AG08396 (cell line): ENCODE data around the gene POMT1.

Source experiments
- DNase-seq: peaks from one replicate; pipeline ENCODE4 v3.0.0; 2012; ENCODE audit warnings: low spot score, mixed read lengths

The POMT1 gene

DNA sequence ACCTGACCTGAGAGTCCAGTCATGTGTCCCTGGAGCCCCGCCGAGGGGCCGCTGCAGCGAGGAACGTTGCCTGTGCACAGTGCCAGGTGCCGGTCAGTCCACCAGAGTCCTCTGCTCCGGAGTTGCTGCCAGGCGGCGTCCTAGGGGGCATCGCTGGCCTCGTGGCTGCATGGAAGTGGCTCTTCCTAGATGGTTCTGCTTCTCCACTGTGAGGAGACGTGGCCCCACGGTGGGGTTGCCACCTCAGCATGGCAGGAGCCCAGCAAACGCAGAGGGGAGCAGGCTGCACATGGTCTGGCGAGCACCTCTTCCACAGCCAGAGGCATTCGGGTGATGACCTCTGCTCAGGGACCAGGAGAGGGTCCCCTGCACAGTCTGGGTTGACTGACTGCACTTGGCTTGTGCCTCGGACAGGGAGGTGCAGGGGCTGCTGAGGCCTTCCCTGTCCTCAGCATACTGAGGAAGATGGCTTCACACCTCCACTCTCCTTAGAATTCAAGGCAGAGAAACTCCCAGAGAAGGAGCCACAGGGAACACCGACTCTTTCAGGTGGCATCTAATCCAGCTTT lies 25.9 kb upstream of the POMT1 start:
- DNase-seq, result no peak

GRCh38 chr9:131477367-131477766 lies 25.4 kb upstream of the POMT1 start:
- DNase-seq, result no peak

- DNase-seq, result no peak
Measured at GRCh38 chr9:131477816-131478419, 24.8 kb upstream of the POMT1 start.

GRCh38 chr9:131478421-131478868 lies 24.3 kb upstream of the POMT1 start:
- DNase-seq, result peak; percentile 48

DNA sequence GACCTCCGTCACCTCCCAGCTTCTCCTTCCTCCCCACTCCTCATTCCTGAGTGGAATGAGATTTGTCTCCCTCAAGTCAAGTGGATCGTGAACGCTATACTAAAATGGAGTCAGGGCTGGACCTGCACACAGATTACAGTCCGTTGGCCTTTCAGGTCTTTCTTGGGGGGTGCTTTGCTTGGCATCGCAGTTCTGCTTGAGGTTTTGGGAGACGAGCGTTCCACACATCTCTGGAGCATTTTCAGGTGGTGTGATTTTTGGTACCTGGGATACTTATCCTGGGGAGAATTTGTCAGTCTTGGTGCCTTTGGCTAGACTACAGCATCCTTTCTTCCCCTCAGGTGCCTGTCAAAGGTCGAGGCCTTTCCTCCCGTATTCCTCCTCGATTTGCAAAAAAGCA lies 23.8 kb upstream of the POMT1 start:
- DNase-seq, result no peak

GRCh38 chr9:131480258-131480657 lies 22.5 kb upstream of the POMT1 start:
- no peak for DNase-seq

GRCh38 chr9:131481441-131482342 lies 21.0 kb upstream of the POMT1 start:
- DNase-seq, result no peak

DNA sequence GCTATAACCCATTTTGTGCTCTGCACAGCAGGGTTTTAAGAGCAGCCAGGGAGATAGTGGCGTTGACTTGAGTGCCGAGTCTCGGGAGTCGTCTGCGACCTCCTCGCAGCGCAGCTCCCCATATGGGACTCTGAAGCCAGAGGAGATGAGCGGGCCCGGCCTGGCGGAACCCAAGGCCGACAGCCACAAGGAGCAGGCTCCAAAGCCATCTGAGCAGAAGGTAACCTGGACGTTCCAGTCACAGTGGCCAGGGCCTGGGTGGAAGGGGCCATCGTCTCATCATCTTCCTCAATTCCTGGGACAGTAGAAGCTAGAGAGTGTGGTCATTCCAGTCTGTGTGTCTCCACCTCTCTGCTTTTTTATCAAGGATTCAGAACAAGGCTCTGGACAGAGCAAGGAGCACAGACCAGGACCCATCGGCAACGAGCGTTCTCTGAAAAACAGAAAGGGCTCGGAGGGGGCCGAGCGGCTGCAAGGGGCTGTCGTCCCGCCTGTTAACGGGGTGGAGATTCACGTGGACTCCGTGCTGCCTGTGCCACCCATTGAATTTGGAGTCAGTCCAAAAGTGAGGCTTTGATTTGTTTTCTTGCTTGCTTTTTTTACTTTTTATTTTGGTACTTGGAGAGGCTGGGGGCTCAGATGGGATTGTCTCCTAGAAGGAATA lies 20.2 kb upstream of the POMT1 start:
- DNase-seq, result no peak

DNA sequence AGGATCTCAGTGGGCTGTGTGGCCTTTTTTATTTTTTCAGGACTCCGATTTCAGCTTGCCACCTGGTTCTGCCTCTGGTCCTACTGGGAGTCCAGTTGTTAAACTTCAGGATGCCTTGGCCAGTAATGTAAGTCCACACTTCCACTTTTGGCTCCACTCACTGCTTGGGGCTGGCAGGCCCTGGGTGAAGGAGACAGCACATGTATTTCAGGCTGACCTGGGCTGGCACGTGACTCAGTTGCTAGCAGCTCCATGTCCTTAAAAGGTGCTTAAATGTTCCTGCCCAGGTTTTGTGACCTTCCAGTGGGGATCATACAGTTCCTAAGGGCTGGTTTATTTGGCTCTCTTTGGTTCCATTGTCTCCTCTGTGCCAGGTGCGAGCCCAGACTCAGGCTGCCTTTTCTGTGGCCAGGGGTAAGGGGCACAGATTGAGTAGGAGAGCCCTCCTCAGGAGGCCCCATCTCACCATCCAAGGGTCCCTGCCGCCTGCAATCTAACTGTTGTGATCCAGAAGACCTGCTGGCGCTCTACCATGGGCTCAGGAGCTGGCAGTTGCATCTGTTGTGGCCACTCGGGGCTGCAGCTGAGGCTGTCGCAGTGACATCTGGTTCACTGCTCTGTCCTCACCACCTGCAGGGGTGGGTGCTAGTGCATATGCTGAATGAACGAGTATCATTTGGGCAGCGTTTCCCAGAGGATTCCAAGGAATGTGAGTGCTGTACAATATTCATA lies 19.2 kb upstream of the POMT1 start:
- DNase-seq, result no peak

DNA sequence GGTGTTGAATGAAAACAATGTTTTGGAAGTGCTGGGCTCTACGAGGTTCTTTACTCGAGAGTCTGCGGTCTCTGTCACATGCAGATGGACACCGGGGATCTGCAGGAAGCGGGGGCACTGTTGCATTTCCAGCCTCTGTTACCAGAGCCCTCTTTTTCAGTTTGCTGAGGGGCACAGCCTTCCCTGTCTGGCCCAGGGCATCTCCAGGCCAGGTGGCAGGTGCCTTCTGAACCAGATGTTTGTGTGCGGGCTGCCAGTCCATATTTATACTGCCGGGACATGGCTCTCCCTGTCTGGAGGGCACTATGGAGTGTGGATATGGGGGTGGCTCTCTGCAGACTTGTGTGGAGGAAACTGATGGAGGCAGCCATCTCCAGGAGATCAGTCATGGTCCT lies 18.7 kb upstream of the POMT1 start:
- DNase-seq, result no peak

GRCh38 chr9:131484560-131485185 lies 18.0 kb upstream of the POMT1 start:
- DNase-seq, result no peak

DNA sequence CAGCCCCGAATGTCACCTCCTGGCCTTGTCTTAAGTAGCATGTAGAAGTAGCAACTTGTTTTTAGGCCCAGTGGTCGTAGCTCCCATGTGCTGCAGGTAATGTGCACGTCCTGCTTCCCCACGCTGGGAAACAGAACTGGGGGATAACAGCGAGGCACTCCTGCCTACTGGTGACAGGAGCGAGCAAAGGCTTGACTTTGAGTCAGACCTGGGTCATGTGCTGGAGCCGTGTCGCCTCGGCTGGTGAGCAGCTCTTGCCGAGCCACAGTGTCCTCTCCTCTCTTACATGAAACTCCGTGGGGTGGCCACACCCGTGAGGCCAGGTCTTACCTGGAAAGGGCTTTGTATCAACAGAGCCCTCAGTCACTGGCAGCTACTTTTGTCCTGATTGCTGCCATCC lies 17.5 kb upstream of the POMT1 start:
- DNase-seq, result no peak

- DNase-seq, result no peak
Measured at GRCh38 chr9:131485728-131486422, 16.8 kb upstream of the POMT1 start.

- no peak for DNase-seq
Measured at GRCh38 chr9:131487001-131487400, 15.7 kb upstream of the POMT1 start.

GRCh38 chr9:131487621-131488031 lies 15.1 kb upstream of the POMT1 start:
- no peak for DNase-seq

DNA sequence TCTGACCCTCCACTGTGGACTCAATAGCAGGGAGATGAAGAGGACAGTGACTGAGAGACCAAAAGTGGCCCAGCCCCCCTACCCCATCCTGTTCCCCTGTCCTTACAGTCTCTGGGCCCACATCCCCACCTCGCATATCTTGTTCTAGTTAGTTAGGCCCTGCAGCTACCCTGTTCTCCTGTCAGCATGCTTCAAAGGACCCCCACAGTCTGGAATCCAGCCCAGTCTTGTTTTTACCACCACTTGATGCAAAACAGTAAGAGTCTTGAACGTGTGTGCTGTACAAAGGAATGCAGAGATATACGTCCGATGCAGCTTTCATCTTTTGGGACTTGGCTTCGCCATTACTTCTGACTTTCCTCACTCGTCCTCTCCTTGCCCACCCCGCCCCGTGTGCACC lies 12.2 kb upstream of the POMT1 start:
- no peak for DNase-seq

- no peak for DNase-seq
Measured at GRCh38 chr9:131491001-131491710, 11.6 kb upstream of the POMT1 start.

DNA sequence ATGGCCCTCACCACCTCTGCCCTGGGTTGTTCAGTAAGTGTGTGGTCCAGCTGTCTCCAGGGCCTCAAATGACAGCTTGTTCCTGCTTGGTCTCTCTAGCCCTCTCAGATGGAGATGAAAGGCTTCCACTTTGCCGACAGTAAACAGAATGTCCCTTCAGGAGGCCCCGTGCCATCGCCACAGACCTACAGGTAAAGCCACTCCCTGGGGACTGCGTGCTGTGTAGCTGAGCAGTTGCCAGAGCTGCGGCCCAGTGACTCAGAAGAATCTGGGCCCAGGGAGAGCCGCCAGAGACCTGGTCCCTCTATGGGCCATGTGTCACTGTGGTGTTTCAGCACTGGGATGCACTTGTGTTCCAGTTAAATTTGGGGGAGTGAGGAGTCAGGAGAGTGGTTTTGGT lies 10.6 kb upstream of the POMT1 start:
- no peak for DNase-seq

- DNase-seq, result no peak
Measured at GRCh38 chr9:131494296-131494870, 8.3 kb upstream of the POMT1 start.

- DNase-seq, result no peak
Measured at GRCh38 chr9:131495785-131496184, 6.9 kb upstream of the POMT1 start.
